ENCODE data around the gene UQCR10.

The UQCR10 gene

GRCh38 chr22:29767171-29768051 is at the start of gene UQCR10:
UQCR10 (plus strand) TSS chr22:29767369; CDS start chr22:29767399, 30 bp downstream.
- DNase-seq (ENCODE audit: low spot score): peak; percentile 93

DNA sequence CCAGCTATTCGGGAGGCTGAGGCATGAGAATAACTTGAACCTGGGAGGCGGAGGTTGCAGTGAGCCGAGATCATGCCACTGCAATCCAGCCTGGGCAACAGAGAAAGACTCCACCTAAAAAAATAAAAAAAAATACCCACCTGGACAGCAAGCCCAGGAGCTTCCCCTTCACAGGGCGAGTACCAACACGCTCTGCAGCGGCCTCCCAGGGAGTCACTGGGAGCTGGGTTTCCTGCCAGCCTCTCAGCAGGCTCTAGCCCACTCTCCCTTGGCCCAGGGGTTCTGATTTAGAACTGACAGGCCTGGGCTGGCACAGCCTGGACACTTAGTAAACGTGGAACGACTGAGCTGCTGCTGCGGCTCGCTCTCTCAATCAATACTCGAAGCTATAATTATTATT is 49.4 kb upstream of the UQCR10 start:
- DNase-seq (ENCODE audit: low spot score): no peak

DNA sequence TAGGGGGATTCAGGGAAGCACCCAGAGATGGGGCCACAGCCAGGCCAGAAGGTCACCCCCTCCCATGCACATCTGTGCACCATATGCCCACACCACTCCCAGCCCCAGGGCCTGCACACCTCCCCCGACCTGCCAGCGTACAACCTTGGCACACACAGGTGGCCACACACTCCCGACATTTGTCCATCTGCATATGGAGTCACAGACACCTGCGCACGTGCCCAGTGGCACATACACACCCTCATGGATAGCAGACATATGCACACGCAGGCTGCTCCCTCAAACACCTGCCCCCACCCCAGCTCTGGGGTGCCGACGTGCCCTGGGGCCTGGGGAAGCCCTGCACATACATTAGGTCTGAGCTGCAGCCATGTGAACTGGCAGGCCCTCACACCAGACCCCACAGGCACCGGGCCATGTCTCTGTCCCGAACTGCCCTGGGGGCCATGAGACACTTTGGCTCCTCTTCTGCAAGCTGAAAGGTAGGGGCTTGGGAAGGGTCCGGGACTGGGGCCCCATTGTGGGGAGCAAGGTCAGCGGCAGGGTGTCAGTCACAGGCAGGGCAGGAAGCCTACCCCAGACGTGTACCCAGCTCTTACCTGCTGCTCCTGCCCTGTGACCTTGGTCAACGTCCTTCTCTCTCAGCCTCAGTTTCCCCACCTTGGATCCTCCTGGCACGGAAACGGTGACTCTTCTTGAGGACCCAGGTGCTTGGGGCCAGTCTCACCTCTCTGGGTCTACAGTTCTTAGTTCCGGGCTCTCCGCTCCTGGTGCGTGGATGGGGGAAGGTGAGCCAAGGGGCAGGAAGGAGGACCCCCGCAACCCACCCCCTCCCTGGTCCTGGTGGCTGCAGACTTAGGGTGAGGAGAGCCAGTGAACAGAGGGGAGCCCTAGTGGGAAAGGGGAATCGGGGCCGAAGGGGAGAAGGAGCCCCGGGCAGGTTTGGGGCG is 47.9 kb upstream of the UQCR10 start:
- DNase-seq (ENCODE audit: low spot score): no peak

GRCh38 chr22:29719899-29720645 is 47.1 kb upstream of the UQCR10 start, which contains the start of gene CABP7:
CABP7 (plus strand) TSS chr22:29720003; CDS start chr22:29720425, 422 bp downstream.
- no peak for DNase-seq (ENCODE audit: low spot score)

- no peak for DNase-seq (ENCODE audit: low spot score)
Measured at GRCh38 chr22:29720811-29721323, 46.3 kb upstream of the UQCR10 start.

DNA sequence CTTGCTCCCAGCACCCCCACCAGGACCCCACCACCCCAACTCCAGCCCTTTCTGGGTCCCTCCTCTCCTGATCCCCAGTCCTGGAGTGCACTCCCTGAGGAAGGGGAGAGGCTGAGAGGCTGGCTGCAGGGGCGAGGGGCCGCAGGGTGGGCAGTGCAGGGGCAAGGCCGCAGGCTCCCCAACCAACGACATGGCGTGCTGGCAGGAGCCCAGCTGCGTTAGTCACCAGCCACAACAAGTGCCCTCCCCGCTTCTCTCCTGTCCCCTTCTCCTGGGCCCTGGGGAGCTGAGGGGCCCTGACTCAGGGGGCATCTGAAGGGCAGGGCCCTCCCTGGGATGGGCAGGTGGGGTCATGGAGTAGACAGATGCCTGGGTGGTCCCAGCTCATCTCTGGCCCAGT is 45.0 kb upstream of the UQCR10 start:
- DNase-seq (ENCODE audit: low spot score): no peak

DNA sequence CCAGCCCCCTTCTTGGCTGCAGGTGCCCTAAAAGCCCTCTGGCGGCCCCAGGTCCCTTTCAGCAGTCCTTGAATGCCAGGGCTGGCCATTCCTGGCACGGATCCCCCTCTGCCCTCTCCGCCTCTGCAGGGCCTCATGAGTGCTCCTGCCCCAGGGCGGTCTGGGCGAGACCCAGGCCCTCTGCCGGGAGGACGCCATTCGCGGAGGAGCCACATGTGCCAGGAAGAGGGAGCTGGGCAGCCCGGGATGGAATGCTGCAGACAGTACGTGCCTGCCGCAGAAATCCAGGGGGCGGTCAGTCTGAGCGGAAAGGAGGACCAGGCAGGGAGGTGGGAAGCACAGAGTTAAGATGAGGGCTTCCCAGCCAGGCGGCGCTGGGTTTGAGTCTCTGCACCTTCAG is 44.6 kb upstream of the UQCR10 start:
- no peak for DNase-seq (ENCODE audit: low spot score)

- no peak for DNase-seq (ENCODE audit: low spot score)
Measured at GRCh38 chr22:29723766-29724165, 43.4 kb upstream of the UQCR10 start.

DNA sequence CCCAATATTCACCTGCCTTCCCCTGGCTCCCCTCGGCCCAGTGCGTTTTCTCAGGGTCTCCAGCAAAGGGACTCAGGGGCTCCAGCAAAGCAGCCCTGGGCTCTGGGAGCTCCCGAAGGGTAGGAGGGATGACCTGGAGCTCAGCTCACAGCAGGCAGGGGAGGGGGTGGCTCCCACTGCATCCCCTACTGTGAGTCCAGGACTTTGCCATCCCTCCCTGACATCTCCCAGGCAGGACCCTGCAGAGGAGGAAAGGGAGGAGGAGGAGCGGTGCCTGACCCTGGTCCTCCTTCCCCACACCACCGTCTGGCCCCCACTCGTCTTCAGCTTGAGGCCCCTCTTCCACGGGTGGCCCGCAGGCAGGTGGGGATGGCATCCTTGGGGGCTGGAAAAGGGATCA is 42.3 kb upstream of the UQCR10 start:
- DNase-seq (ENCODE audit: low spot score): no peak

- DNase-seq (ENCODE audit: low spot score): no peak
Measured at GRCh38 chr22:29726106-29726505, 41.1 kb upstream of the UQCR10 start.

DNA sequence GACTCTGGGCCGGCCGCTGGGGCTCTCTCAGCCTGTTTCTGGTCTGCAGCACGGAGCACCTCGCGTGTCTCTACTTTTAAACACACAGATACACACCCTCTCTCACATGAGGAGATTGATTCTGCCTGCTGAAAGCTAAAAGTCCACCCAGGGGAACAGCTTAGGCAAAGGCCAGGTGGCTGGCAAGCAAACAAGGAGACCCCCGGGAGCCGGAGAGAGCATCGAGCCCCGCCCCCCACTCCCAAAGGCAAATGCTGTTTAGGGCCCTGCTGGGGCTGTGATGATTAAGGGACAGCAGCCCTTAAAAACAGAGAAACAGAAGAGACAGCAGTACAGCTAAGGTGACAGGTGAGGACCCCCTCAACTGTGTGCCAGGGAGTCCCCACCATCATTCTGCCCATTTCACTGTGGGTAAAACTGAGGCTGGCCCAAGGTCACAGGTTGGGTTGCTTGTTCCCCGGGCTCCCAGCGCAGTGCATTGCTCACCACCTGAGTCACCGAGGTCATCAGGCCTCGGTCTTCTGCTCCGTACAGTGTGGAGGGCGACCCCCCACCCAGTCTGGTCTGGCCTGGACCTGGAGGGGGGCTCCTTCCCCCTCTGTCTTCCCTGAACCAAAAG is 40.5 kb upstream of the UQCR10 start:
- DNase-seq (ENCODE audit: low spot score): no peak

DNA sequence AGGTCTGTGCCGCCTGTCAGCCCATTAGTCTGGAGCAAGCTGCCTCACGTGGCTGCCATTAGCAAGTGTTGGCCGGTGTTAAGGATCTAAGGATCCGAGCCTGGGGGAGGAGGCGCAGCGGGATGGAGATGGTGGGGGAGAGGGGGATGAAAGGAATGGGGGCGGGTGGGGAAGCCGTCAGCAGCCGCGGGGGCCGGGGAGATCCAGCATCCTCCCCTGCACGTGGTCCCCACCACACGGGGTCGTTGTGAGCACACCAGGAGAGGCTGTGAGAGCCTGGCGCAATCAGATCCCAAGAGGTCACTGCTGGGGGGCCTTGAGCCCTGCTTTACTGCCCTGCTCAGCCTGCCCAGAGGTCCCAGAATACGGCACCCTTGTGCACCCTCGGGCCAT is 40.0 kb upstream of the UQCR10 start:
- DNase-seq (ENCODE audit: low spot score): no peak

DNA sequence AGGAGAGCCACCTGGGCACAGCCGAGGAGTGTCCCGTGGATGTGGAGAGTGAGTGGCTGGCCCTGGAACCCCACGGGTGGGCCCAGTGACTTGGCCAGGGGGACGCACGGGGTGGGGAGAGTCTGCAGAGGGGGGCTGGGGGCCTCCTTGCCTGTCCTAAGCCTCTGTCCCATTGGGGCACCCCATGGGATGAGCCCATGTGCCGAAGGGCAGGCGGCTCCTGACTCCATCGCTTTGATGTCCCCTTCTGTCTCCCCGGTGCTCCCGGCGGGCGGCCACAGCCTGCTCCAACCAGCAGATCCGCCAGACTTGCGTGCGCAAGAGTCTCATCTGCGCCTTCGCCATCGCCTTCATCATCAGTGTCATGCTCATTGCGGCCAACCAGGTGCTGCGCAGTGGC is 38.0 kb upstream of the UQCR10 start:
- DNase-seq (ENCODE audit: low spot score): no peak

- DNase-seq (ENCODE audit: low spot score): no peak
Measured at GRCh38 chr22:29731058-29731850, 35.9 kb upstream of the UQCR10 start.

GRCh38 chr22:29732883-29733282 is 34.3 kb upstream of the UQCR10 start:
- DNase-seq (ENCODE audit: low spot score): no peak

- no peak for DNase-seq (ENCODE audit: low spot score)
Measured at GRCh38 chr22:29733362-29734201, 33.6 kb upstream of the UQCR10 start.

DNA sequence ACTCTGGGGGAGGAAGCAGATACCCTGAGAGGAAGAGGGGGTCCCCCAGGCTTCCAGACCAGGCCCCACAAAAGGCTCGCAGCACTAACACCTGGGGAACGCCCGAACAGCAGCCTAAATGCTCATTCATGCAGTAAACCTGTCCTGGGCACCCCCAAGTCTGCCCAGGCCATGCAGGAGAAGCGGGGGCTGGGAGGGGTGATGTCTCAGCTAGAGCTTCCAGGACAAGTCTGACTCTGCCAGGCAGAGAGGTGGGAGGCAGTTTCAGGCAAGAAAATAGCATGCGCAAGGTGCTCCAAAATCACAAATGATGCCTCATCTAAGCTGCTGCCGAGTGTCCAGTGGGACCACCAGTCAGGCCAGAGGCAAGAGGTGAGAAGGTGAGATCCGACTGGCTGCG is 32.8 kb upstream of the UQCR10 start:
- peak; percentile 21 for DNase-seq (ENCODE audit: low spot score)

DNA sequence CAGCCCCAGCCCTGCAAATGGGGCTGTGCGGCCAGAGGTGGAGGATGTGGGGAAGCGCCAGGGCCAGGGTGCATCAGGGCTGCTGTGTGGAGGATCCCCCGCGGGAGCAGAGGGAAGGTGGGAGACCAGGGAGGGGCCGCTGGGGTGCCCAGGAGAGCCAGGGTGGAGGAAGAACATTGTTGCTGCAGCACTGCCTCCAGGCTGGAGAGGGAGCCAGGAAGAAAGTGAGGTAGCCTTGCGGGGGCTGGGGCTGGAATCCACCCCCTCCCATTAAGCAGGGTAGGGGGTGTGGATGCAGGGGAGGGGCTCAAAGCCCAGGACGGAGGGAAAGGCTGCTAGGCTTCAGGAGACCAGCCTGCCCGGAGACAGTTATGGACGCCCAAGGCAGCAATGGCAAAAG is 32.3 kb upstream of the UQCR10 start:
- DNase-seq (ENCODE audit: low spot score): no peak

GRCh38 chr22:29735416-29735815 is 31.8 kb upstream of the UQCR10 start:
- DNase-seq (ENCODE audit: low spot score): no peak
